K562 (cell line): ENCODE measurements around the gene GBF1. TPM values are rescaled to one million over a fixed set of nuclear protein-coding genes. Genes with fewer than 3 reads are reported as not detected.

Experiments used
- CREB1 ChIP-seq, 2 experiments: sonication (generic) in 1 of 2; formaldehyde crosslinking in 1 of 2; IDR thresholded peaks; 2 replicates each; pipeline versions ENCODE4 v1.6.1 to v1.8.0; 2012 to 2022; ENCODE audit warnings: inconsistent platforms in 1 of 2, mild to moderate bottlenecking in 1 of 2, missing genetic modification reagents in 1 of 2, moderate library complexity in 1 of 2
- CTCFL ChIP-seq: IDR thresholded peaks from 2 replicates; pipeline ENCODE4 v1.6.1; 2011; ENCODE audit warnings: borderline replicate concordance, low read depth, mild to moderate bottlenecking, moderate library complexity, low read length; ENCODE audit not compliant: insufficient read depth, poor library complexity, severe bottlenecking
- HDAC6 ChIP-seq: IDR thresholded peaks from 2 replicates; pipeline ENCODE4 v1.6.1; 2012; ENCODE audit warnings: low read depth, mild to moderate bottlenecking, control low read depth, inconsistent platforms, low read length, moderate library complexity
- MTA2 ChIP-seq: fragments of 450-650 bp; IDR thresholded peaks from 2 replicates; pipeline ENCODE4 v1.6.1; 2016; ENCODE audit warnings: low read depth
- POLR2AphosphoS2 ChIP-seq: IDR thresholded peaks from 2 replicates; pipeline ENCODE4 v1.6.1; 2012; ENCODE audit warnings: low read length, improper control_type of control experiment
- POLR2B ChIP-seq: fragments of 450-650 bp; IDR thresholded peaks from 2 replicates; pipeline ENCODE4 v1.6.1; 2018; ENCODE audit warnings: low read depth; ENCODE audit not compliant: partially characterized antibody
- SNRNP70 ChIP-seq: fragments of 200-400 bp; formaldehyde crosslinking; optimal IDR thresholded peaks from 2 replicates; pipeline ENCODE3; 2017; ENCODE audit warnings: low read depth, low read length
- VEZF1 ChIP-seq: fragments of 200-800 bp; sonication (Bioruptor generic); IDR thresholded peaks from 2 replicates; pipeline ENCODE4 v1.6.1; 2017; ENCODE audit warnings: missing genetic modification characterization, missing compliant biosample characterization
- XRCC5 ChIP-seq: fragments of 200-400 bp; formaldehyde crosslinking; IDR thresholded peaks from 2 replicates; pipeline ENCODE4 v1.6.1; 2017; ENCODE audit warnings: low read depth, mild to moderate bottlenecking, low read length
- ZFP1 ChIP-seq: fragments of 450-650 bp; formaldehyde crosslinking; IDR thresholded peaks from 2 replicates; pipeline ENCODE4 v1.4.0; 2020; ENCODE audit warnings: mild to moderate bottlenecking, mixed read lengths
- ZNF146 ChIP-seq: IDR thresholded peaks from one replicate; pipeline ENCODE4 v1.6.1; 2018; ENCODE audit warnings: missing compliant biosample characterization; ENCODE audit not compliant: unreplicated experiment
- ZNF77 ChIP-seq: fragments of 250-450 bp; sonication (Bioruptor Pico); IDR thresholded peaks from 2 replicates; pipeline ENCODE4 v1.5.0; 2020
- polyA plus RNA-seq, 8 experiments: library from polyadenylated mRNA; depleted of rRNA in 4 of 8; stranded (reverse) in 5 of 8; unstranded in 3 of 8; fragments of >200 nt; fragmentation: Nextera tagmentation in 2 of 8; fragmentation: Illumina TruSeq in 1 of 8; extraction: Ambion mirVana in 2 of 8; extraction: Trizol in 1 of 8; gene quantifications; 2 replicates each; pipeline versions ENCODE4 v1.2.1 to v1.2.3, GENCODE V29; 2011 to 2014; ENCODE audit warnings: inconsistent platforms in 1 of 8, missing spikeins in 1 of 8
- total RNA-seq, 7 experiments: library from RNA; depleted of rRNA in 6 of 7; stranded (reverse); fragments of >200 nt in 6 of 7; fragmentation: Illumina TruSeq in 2 of 7; extraction: Trizol in 2 of 7; gene quantifications; 2 replicates each; pipeline versions ENCODE4 v1.2.1 to v1.2.3, GENCODE V29; 2011 to 2021; ENCODE audit warnings: low replicate concordance in 1 of 7
- TF ChIP-seq, protein P1 (sequence below): fragments of 450-650 bp; IDR thresholded peaks from 2 replicates; pipeline ENCODE4 v1.6.1; 2017; ENCODE audit warnings: antibody characterized with exemption, mild to moderate bottlenecking
- TF ChIP-seq, protein P2 (sequence below), 3 experiments: IDR thresholded peaks in 2 of 3; conservative IDR thresholded peaks in 1 of 3; 2 replicates each; pipeline ENCODE4 v1.5.1; 2011 to 2012; ENCODE audit warnings: low read length in 3 of 3, mild to moderate bottlenecking in 3 of 3, control low read depth in 2 of 3, improper control_type of control experiment in 1 of 3, inconsistent platforms in 1 of 3, low read depth in 1 of 3, mixed read lengths in 1 of 3, moderate library complexity in 1 of 3; ENCODE audit not compliant: insufficient read depth in 2 of 3

The GBF1 gene
- total and polyA plus RNA-seq, 9 of the 15 experiments (the other 6 are each of a cell fraction or from before 2014, with no cell fraction given): 0.69 to 28.0 (median 10.3) TPM

DNA sequence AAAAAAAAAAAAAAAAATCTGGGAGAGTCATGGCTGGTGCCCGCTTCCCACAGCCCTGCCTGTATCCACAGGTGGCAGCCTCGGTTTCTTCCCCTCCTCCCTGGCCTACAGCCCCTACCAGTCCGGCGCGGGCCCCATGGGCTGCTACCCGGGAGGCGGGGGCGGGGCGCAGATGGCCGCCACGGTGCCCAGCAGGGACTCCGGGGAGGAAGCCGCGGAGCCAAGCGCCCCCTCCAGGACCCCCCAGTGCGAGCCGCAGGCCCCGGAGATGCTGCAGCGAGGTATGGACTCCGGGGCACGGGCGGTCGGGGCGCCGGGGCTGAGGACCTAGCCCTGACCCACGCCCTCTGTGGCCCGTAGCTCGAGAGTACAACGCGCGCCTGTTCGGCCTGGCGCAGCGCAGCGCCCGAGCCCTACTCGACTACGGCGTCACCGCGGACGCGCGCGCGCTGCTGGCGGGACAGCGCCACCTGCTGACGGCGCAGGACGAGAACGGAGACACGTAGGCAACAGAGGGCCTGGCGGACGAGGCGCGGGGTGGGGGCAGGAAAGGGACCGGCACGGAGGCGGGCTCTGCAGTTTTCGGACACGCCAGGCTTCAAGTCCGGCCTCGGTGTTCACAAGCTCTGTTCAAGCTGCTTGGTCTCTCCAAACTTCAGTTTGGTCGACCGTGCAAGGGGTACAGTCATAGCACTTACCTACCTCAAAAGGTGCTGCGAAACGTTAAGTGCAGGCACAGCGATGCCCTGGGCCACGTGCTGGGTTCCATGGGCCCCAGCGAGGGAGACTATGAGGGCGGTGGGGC is 154.1 kb downstream of the GBF1 start (continued):
- TF ChIP-seq VEZF1 (peak; percentile 60), ZNF77 (CRISPR knock-in tag) (no peak), ZFP1 (no peak), POLR2B (no peak), CREB1 (IDR thresholded peaks at IDR 0.05) (peak; percentile 89), CREB1 (CRISPR knock-in tag; IDR thresholded peaks at IDR 0.05) (peak; percentile 96), SNRNP70 (no peak), XRCC5 (peak; percentile 68; the same call in 1 of the 2 replicates), CTCFL (peak; percentile 69), POLR2AphosphoS2 (no peak), MTA2 (no peak), ZNF146 (no peak), HDAC6 (no peak)
- TF ChIP-seq, protein P1, sequence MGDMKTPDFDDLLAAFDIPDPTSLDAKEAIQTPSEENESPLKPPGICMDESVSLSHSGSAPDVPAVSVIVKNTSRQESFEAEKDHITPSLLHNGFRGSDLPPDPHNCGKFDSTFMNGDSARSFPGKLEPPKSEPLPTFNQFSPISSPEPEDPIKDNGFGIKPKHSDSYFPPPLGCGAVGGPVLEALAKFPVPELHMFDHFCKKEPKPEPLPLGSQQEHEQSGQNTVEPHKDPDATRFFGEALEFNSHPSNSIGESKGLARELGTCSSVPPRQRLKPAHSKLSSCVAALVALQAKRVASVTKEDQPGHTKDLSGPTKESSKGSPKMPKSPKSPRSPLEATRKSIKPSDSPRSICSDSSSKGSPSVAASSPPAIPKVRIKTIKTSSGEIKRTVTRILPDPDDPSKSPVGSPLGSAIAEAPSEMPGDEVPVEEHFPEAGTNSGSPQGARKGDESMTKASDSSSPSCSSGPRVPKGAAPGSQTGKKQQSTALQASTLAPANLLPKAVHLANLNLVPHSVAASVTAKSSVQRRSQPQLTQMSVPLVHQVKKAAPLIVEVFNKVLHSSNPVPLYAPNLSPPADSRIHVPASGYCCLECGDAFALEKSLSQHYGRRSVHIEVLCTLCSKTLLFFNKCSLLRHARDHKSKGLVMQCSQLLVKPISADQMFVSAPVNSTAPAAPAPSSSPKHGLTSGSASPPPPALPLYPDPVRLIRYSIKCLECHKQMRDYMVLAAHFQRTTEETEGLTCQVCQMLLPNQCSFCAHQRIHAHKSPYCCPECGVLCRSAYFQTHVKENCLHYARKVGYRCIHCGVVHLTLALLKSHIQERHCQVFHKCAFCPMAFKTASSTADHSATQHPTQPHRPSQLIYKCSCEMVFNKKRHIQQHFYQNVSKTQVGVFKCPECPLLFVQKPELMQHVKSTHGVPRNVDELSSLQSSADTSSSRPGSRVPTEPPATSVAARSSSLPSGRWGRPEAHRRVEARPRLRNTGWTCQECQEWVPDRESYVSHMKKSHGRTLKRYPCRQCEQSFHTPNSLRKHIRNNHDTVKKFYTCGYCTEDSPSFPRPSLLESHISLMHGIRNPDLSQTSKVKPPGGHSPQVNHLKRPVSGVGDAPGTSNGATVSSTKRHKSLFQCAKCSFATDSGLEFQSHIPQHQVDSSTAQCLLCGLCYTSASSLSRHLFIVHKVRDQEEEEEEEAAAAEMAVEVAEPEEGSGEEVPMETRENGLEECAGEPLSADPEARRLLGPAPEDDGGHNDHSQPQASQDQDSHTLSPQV: peak; percentile 61; the same call in 1 of the 2 replicates
- TF ChIP-seq, protein P2, sequence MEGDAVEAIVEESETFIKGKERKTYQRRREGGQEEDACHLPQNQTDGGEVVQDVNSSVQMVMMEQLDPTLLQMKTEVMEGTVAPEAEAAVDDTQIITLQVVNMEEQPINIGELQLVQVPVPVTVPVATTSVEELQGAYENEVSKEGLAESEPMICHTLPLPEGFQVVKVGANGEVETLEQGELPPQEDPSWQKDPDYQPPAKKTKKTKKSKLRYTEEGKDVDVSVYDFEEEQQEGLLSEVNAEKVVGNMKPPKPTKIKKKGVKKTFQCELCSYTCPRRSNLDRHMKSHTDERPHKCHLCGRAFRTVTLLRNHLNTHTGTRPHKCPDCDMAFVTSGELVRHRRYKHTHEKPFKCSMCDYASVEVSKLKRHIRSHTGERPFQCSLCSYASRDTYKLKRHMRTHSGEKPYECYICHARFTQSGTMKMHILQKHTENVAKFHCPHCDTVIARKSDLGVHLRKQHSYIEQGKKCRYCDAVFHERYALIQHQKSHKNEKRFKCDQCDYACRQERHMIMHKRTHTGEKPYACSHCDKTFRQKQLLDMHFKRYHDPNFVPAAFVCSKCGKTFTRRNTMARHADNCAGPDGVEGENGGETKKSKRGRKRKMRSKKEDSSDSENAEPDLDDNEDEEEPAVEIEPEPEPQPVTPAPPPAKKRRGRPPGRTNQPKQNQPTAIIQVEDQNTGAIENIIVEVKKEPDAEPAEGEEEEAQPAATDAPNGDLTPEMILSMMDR (IDR thresholded peaks at IDR 0.05 in 2 of 3, conservative IDR thresholded peaks at IDR 0.05 in 1 of 3; ENCODE audit: insufficient read depth in 2 of 3, low read depth in 1 of 3, low read length in 3 of 3): peak; percentile 85 to 94 (median 85)
